Mesothelial cell of epicardium (in vitro differentiated cells): Measurements from ENCODE around the gene PPP1R12C. TPM values are rescaled to one million over a fixed set of nuclear protein-coding genes. Genes with fewer than 3 reads are reported as not detected.
A peak's percentile ranks its signal among the peaks of the same experiment; 100 is the strongest.
"Not testable (repeated sequence)": the region's sequence is repeated elsewhere in the genome, so short reads cannot be mapped to it uniquely, and the experiment has no call there.

Experiments used
- DNase-seq, 2 experiments: peaks; one replicate each; pipeline ENCODE4 v3.0.0; 2021; ENCODE audit warnings: low spot score in 2 of 2; ENCODE audit not compliant: unreplicated experiment in 2 of 2
- H3K27ac Mint-ChIP-seq: 2 replicates; pipeline ENCODE4 v1.8.0; 2021; ENCODE audit warnings: mixed read lengths
- H3K27me3 Mint-ChIP-seq: 2 replicates; pipeline ENCODE4 v1.8.0; 2021; ENCODE audit warnings: low read depth, mixed read lengths
- H3K36me3 Mint-ChIP-seq: 2 replicates; pipeline ENCODE4 v1.8.0; 2021; ENCODE audit warnings: mixed read lengths
- H3K4me1 Mint-ChIP-seq: 2 replicates; pipeline ENCODE4 v1.8.0; 2021; ENCODE audit warnings: mixed read lengths
- H3K4me3 Mint-ChIP-seq: 2 replicates; pipeline ENCODE4 v1.8.0; 2021; ENCODE audit warnings: mild to moderate bottlenecking, moderate library complexity, mixed read lengths
- H3K9me3 Mint-ChIP-seq: 2 replicates; pipeline ENCODE4 v1.8.0; 2021; ENCODE audit warnings: mixed read lengths
- CTCF ChIP-seq: fragments of 200-600 bp; sonication (generic); IDR thresholded peaks from one replicate; pipeline ENCODE4 v1.5.0; 2021; ENCODE audit warnings: antibody characterized with exemption; ENCODE audit not compliant: unreplicated experiment
- total RNA-seq: library from RNA; stranded (reverse); gene quantifications from 3 replicates; pipeline ENCODE4 v1.2.1, GENCODE V29; 2021

PPP1R12C gene
- total RNA-seq, 1 donor from 2014 or later, result 111 TPM

GRCh38 chr19:55156202-55157063, 39.0 kb upstream of the PPP1R12C start:
- Mint-ChIP-seq H3K9me3 (peaks cover 6% of the 10 kb centered on the region), H3K27me3 (peaks cover 65% of the 10 kb centered on the region), H3K27ac (peak overlapping the region; percentile 47), H3K36me3 (no peaks in the 10 kb centered on the region), H3K4me1 (peaks cover 17% of the 10 kb centered on the region), H3K4me3 (peak overlapping the region; percentile 67)
- TF ChIP-seq CTCF, result no peak
- peak; percentile 66 to 85 for DNase-seq

- Mint-ChIP-seq H3K4me1 (peaks cover 20% of the 10 kb centered on the region), H3K27me3 (peaks cover 63% of the 10 kb centered on the region), H3K4me3 (peak overlapping the region; percentile 67)
- H3K36me3 Mint-ChIP-seq, H3K9me3 Mint-ChIP-seq, H3K27ac Mint-ChIP-seq, DNase-seq: not testable (repeated sequence)
Observed at GRCh38 chr19:55155784-55156183, 38.3 kb upstream of the PPP1R12C start.

GRCh38 chr19:55153652-55154264, 36.3 kb upstream of the PPP1R12C start:
- TF ChIP-seq CTCF, result no peak
- Mint-ChIP-seq H3K36me3 (no peaks in the 10 kb centered on the region), H3K27ac (no peak overlapping the region), H3K27me3 (peaks cover 64% of the 10 kb centered on the region), H3K9me3 (peaks cover 6% of the 10 kb centered on the region), H3K4me1 (peaks cover 30% of the 10 kb centered on the region), H3K4me3 (no peak overlapping the region)
- DNase-seq, result no peak

- peaks cover 35% of the 10 kb centered on the region for H3K4me1 Mint-ChIP-seq
- DNase-seq, result no peak
- TF ChIP-seq CTCF, result no peak
- no peak overlapping the region for H3K27ac Mint-ChIP-seq
- no peak overlapping the region for H3K4me3 Mint-ChIP-seq
- H3K9me3 Mint-ChIP-seq, result peaks cover 6% of the 10 kb centered on the region
- peaks cover 61% of the 10 kb centered on the region for H3K27me3 Mint-ChIP-seq
- no peaks in the 10 kb centered on the region for H3K36me3 Mint-ChIP-seq
Observed at GRCh38 chr19:55152017-55152416, 34.6 kb upstream of the PPP1R12C start.

- Mint-ChIP-seq H3K36me3 (no peaks in the 10 kb centered on the region), H3K9me3 (peaks cover 6% of the 10 kb centered on the region), H3K27ac (peak within 1 kb of the TSS; percentile 12), H3K4me1 (peaks cover 31% of the 10 kb centered on the region), H3K27me3 (peaks cover 66% of the 10 kb centered on the region), H3K4me3 (peak within 1 kb of the TSS; percentile 51)
- no peak for TF ChIP-seq CTCF
- DNase-seq, result peak in 1 of 2 experiments; percentile 62
Observed at GRCh38 chr19:55149078-55150003, 31.9 kb upstream of the PPP1R12C start, which contains the start of gene TNNT1. TNNT1 (minus strand) TSS chr19:55149206; CDS start chr19:55147157, 2,049 bp downstream.
